GOT3 (cell line): Measurements from ENCODE around the gene SH3RF3.

Experiments used
- DNase-seq: peaks from one replicate; lab custom pipeline; 2025; ENCODE audit warnings: mixed read lengths; lab: John Stamatoyannopoulos, UW

SH3RF3 gene

DNA sequence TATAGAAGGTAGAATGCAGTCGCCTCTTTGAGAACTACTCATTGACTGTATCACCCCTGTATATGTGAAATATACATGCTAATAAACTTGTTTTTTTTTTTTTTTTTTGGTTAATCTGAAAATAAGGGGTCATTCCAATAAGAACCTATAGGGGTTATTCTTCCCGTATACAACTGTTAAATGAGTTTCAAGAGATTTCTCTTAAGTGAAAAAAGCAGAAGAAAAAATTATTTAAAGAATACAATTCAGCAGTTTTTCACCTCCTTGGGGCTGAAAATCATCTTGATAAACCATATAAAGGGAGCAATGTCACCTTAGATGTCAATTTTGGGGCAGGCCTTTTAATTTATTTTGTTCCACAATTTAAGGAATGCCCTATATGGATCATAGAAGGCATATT, 418.3 kb downstream of the SH3RF3 start:
- no peak for DNase-seq

GRCh38 chr2:109549016-109549590, 420.1 kb downstream of the SH3RF3 start:
- no peak for DNase-seq
